Stimulated activated naive B cell treated with anti-CD40 and anti-IgM and Interleukin-4, amounts not matched to agents 10 μg/mL and 1 μg/mL and 100 μg/mL, for 72 hours (primary cell): ENCODE measurements around the gene EPHA4.

Experiments
- ATAC-seq, 2 donors: fragments of 150-1000 bp; cut with Tn5 transposase; replicated peaks; 2 replicates each; pipeline ENCODE4 v1.10.0; 2021; ENCODE audit warnings: moderate library complexity in 1 of 2
- DNase-seq: peaks from one replicate; pipeline ENCODE4 v3.0.0; 2021
- H3K27ac Mint-ChIP-seq: one replicate; pipeline ENCODE4 v1.8.0; 2022; ENCODE audit warnings: mild to moderate bottlenecking, mixed read lengths
- H3K27me3 Mint-ChIP-seq, 2 donors: one replicate each; pipeline ENCODE4 v1.8.0; 2022; ENCODE audit warnings: mixed read lengths in 2 of 2
- H3K36me3 Mint-ChIP-seq, 2 donors: one replicate each; pipeline ENCODE4 v1.8.0; 2022; ENCODE audit warnings: mixed read lengths in 2 of 2, mild to moderate bottlenecking in 1 of 2
- H3K4me1 Mint-ChIP-seq, 2 donors: one replicate each; pipeline ENCODE4 v1.8.0; 2022; ENCODE audit warnings: mixed read lengths in 2 of 2, mild to moderate bottlenecking in 1 of 2
- H3K4me3 Mint-ChIP-seq, 2 donors: one replicate each; pipeline ENCODE4 v1.8.0; 2022; ENCODE audit warnings: mild to moderate bottlenecking in 2 of 2, mixed read lengths in 2 of 2, moderate library complexity in 1 of 2
- H3K9me3 Mint-ChIP-seq, 2 donors: one replicate each; pipeline ENCODE4 v1.8.0; 2022; ENCODE audit warnings: mixed read lengths in 2 of 2, mild to moderate bottlenecking in 1 of 2

EPHA4 gene

GRCh38 chr2:221572219-221572820 lies at the start of gene EPHA4:
EPHA4 (minus strand) TSS chr2:221572304; CDS start chr2:221572248, 56 bp downstream.
- Mint-ChIP-seq H3K4me3 (peak within 1 kb of the TSS; percentile 89 to 96), H3K9me3 (no peaks in the 10 kb centered on the region), H3K4me1 (peaks cover 28 to 53% of the 10 kb centered on the region in 2 donors), H3K36me3 (peaks cover 0 to 3% of the 10 kb centered on the region in 2 donors), H3K27ac (peak within 1 kb of the TSS; percentile 80), H3K27me3 (peaks cover 41 to 67% of the 10 kb centered on the region in 2 donors)
- ATAC-seq (peak; percentile 92 to 93), DNase-seq (peak; percentile 78)

GRCh38 chr2:221618007-221618406 lies 45.9 kb upstream of the EPHA4 start:
- Mint-ChIP-seq H3K4me3 (no peak overlapping the region), H3K27ac (no peak overlapping the region), H3K27me3 (no peaks in the 10 kb centered on the region), H3K4me1 (no peaks in the 10 kb centered on the region), H3K36me3 (no peaks in the 10 kb centered on the region), H3K9me3 (no peaks in the 10 kb centered on the region)
- DNase-seq (no peak), ATAC-seq (no peak)

- Mint-ChIP-seq H3K4me1 (no peaks in the 10 kb centered on the region), H3K4me3 (no peak overlapping the region), H3K27me3 (no peaks in the 10 kb centered on the region), H3K27ac (no peak overlapping the region), H3K9me3 (no peaks in the 10 kb centered on the region), H3K36me3 (no peaks in the 10 kb centered on the region)
- DNase-seq (no peak), ATAC-seq (no peak)
Measured at GRCh38 chr2:221616561-221616960, 44.5 kb upstream of the EPHA4 start.

GRCh38 chr2:221614274-221614673 lies 42.2 kb upstream of the EPHA4 start:
- Mint-ChIP-seq H3K4me3 (no peak overlapping the region), H3K9me3 (no peaks in the 10 kb centered on the region), H3K27ac (no peak overlapping the region), H3K27me3 (peaks cover 9 to 11% of the 10 kb centered on the region in 2 donors), H3K4me1 (no peaks in the 10 kb centered on the region), H3K36me3 (no peaks in the 10 kb centered on the region)
- ATAC-seq (no peak), DNase-seq (no peak)

- DNase-seq (no peak), ATAC-seq (no peak)
- Mint-ChIP-seq H3K4me3 (no peak overlapping the region), H3K4me1 (no peaks in the 10 kb centered on the region), H3K27me3 (peaks cover 9 to 11% of the 10 kb centered on the region in 2 donors), H3K36me3 (no peaks in the 10 kb centered on the region), H3K27ac (no peak overlapping the region), H3K9me3 (no peaks in the 10 kb centered on the region)
Measured at GRCh38 chr2:221612800-221613199, 40.7 kb upstream of the EPHA4 start.

GRCh38 chr2:221612161-221612560 lies 40.1 kb upstream of the EPHA4 start:
- H3K4me3 Mint-ChIP-seq: no peak overlapping the region
- ATAC-seq (no peak), DNase-seq (no peak)
- no peak overlapping the region for H3K27ac Mint-ChIP-seq
- H3K4me1 Mint-ChIP-seq: no peaks in the 10 kb centered on the region
- no peaks in the 10 kb centered on the region for H3K9me3 Mint-ChIP-seq
- H3K27me3 Mint-ChIP-seq: peaks cover 9 to 11% of the 10 kb centered on the region in 2 donors
- H3K36me3 Mint-ChIP-seq: no peaks in the 10 kb centered on the region

GRCh38 chr2:221610675-221611074 lies 38.6 kb upstream of the EPHA4 start:
- H3K36me3 Mint-ChIP-seq: no peaks in the 10 kb centered on the region
- DNase-seq (no peak), ATAC-seq (no peak)
- no peaks in the 10 kb centered on the region for H3K9me3 Mint-ChIP-seq
- peaks cover 9 to 11% of the 10 kb centered on the region in 2 donors for H3K27me3 Mint-ChIP-seq
- H3K4me3 Mint-ChIP-seq: no peak overlapping the region
- H3K4me1 Mint-ChIP-seq: no peaks in the 10 kb centered on the region
- no peak overlapping the region for H3K27ac Mint-ChIP-seq

- no peak for DNase-seq
- no peak overlapping the region for H3K4me3 Mint-ChIP-seq
- H3K4me1 Mint-ChIP-seq: no peaks in the 10 kb centered on the region
- H3K27me3 Mint-ChIP-seq: peaks cover 9 to 11% of the 10 kb centered on the region in 2 donors
- ATAC-seq: no peak
- H3K36me3 Mint-ChIP-seq: no peaks in the 10 kb centered on the region
- H3K9me3 Mint-ChIP-seq: no peaks in the 10 kb centered on the region
- H3K27ac Mint-ChIP-seq: no peak overlapping the region
Measured at GRCh38 chr2:221610255-221610654, 38.2 kb upstream of the EPHA4 start.

GRCh38 chr2:221608442-221608841 lies 36.3 kb upstream of the EPHA4 start:
- DNase-seq (no peak), ATAC-seq (no peak)
- Mint-ChIP-seq H3K9me3 (no peaks in the 10 kb centered on the region), H3K4me3 (no peak overlapping the region), H3K36me3 (no peaks in the 10 kb centered on the region), H3K27ac (no peak overlapping the region), H3K27me3 (peaks cover 9 to 11% of the 10 kb centered on the region in 2 donors), H3K4me1 (no peaks in the 10 kb centered on the region)

- Mint-ChIP-seq H3K9me3 (no peaks in the 10 kb centered on the region), H3K4me3 (no peak overlapping the region), H3K36me3 (no peaks in the 10 kb centered on the region), H3K27ac (no peak overlapping the region), H3K4me1 (no peaks in the 10 kb centered on the region), H3K27me3 (peaks cover 9 to 11% of the 10 kb centered on the region in 2 donors)
- no peak for DNase-seq
- no peak for ATAC-seq
Measured at GRCh38 chr2:221606424-221606823, 34.3 kb upstream of the EPHA4 start.

- Mint-ChIP-seq H3K4me1 (no peaks in the 10 kb centered on the region), H3K27ac (no peak overlapping the region), H3K4me3 (no peak overlapping the region), H3K9me3 (no peaks in the 10 kb centered on the region), H3K36me3 (no peaks in the 10 kb centered on the region), H3K27me3 (peaks cover 4 to 7% of the 10 kb centered on the region in 2 donors)
- ATAC-seq: no peak
- no peak for DNase-seq
Measured at GRCh38 chr2:221605751-221606240, 33.7 kb upstream of the EPHA4 start.

- H3K27ac Mint-ChIP-seq: no peak overlapping the region
- DNase-seq (no peak), ATAC-seq (no peak)
- peaks cover 0 to 6% of the 10 kb centered on the region in 2 donors for H3K27me3 Mint-ChIP-seq
- no peaks in the 10 kb centered on the region for H3K4me1 Mint-ChIP-seq
- no peaks in the 10 kb centered on the region for H3K36me3 Mint-ChIP-seq
- no peaks in the 10 kb centered on the region for H3K9me3 Mint-ChIP-seq
- no peak overlapping the region for H3K4me3 Mint-ChIP-seq
Measured at GRCh38 chr2:221602938-221603337, 30.8 kb upstream of the EPHA4 start.

GRCh38 chr2:221601376-221601775 lies 29.3 kb upstream of the EPHA4 start:
- no peaks in the 10 kb centered on the region for H3K4me1 Mint-ChIP-seq
- no peaks in the 10 kb centered on the region for H3K36me3 Mint-ChIP-seq
- H3K9me3 Mint-ChIP-seq: no peaks in the 10 kb centered on the region
- H3K27me3 Mint-ChIP-seq: peaks cover 0 to 6% of the 10 kb centered on the region in 2 donors
- no peak for DNase-seq
- H3K4me3 Mint-ChIP-seq: no peak overlapping the region
- no peak for ATAC-seq
- H3K27ac Mint-ChIP-seq: no peak overlapping the region

GRCh38 chr2:221600388-221600787 lies 28.3 kb upstream of the EPHA4 start:
- ATAC-seq (no peak), DNase-seq (no peak)
- no peaks in the 10 kb centered on the region for H3K36me3 Mint-ChIP-seq
- H3K9me3 Mint-ChIP-seq: no peaks in the 10 kb centered on the region
- no peaks in the 10 kb centered on the region for H3K4me1 Mint-ChIP-seq
- no peak overlapping the region for H3K4me3 Mint-ChIP-seq
- peaks cover 0 to 6% of the 10 kb centered on the region in 2 donors for H3K27me3 Mint-ChIP-seq
- no peak overlapping the region for H3K27ac Mint-ChIP-seq

GRCh38 chr2:221596192-221596591 lies 24.1 kb upstream of the EPHA4 start:
- ATAC-seq (no peak), DNase-seq (no peak)
- no peaks in the 10 kb centered on the region for H3K9me3 Mint-ChIP-seq
- H3K36me3 Mint-ChIP-seq: no peaks in the 10 kb centered on the region
- H3K4me3 Mint-ChIP-seq: no peak overlapping the region
- H3K27ac Mint-ChIP-seq: no peak overlapping the region
- no peaks in the 10 kb centered on the region for H3K4me1 Mint-ChIP-seq
- peaks cover 0 to 9% of the 10 kb centered on the region in 2 donors for H3K27me3 Mint-ChIP-seq
